H9 (cell line): Measurements from ENCODE around the gene ADGRD1. TPM values are rescaled to one million over a fixed set of nuclear protein-coding genes. Genes with fewer than 3 reads are reported as not detected.

Source experiments
- DNase-seq: peaks from one replicate; pipeline ENCODE4 v3.0.0-alpha.2; 2017
- H2AFZ ChIP-seq: one replicate; pipeline ENCODE4 v1.6.1; 2013; ENCODE audit warnings: mild to moderate bottlenecking, low read length, control low read depth, moderate library complexity
- H2AK5ac ChIP-seq: 2 replicates; pipeline ENCODE4 v1.6.1; 2013; ENCODE audit warnings: low read length, control low read depth, mixed read lengths; ENCODE audit not compliant: insufficient read length
- H2BK120ac ChIP-seq: one replicate; pipeline ENCODE4 v1.6.1; 2013; ENCODE audit warnings: low read depth, mild to moderate bottlenecking, low read length, control low read depth, inconsistent platforms; ENCODE audit not compliant: poor library complexity, severe bottlenecking
- H2BK12ac ChIP-seq: 2 replicates; pipeline ENCODE4 v1.6.1; 2013; ENCODE audit warnings: low read length, control low read depth, mixed read lengths, low read depth; ENCODE audit not compliant: insufficient read length
- H2BK15ac ChIP-seq: 2 replicates; pipeline ENCODE4 v1.6.1; 2013; ENCODE audit warnings: low read depth, low read length, control low read depth
- H2BK20ac ChIP-seq: one replicate; pipeline ENCODE4 v1.6.1; 2013; ENCODE audit warnings: low read depth, mild to moderate bottlenecking, low read length, control low read depth, inconsistent platforms; ENCODE audit not compliant: poor library complexity, severe bottlenecking
- H2BK5ac ChIP-seq: 2 replicates; pipeline ENCODE4 v1.6.1; 2013; ENCODE audit warnings: low read length, control low read depth, mixed read lengths; ENCODE audit not compliant: insufficient read length
- H3K14ac ChIP-seq: 2 replicates; pipeline ENCODE4 v1.6.1; 2013; ENCODE audit warnings: low read length, control low read depth; ENCODE audit not compliant: insufficient read depth
- H3K18ac ChIP-seq: 2 replicates; pipeline ENCODE4 v1.6.1; 2013; ENCODE audit warnings: low read depth, mild to moderate bottlenecking, mixed read lengths, low read length, control low read depth; ENCODE audit not compliant: insufficient read length
- H3K23ac ChIP-seq: 2 replicates; pipeline ENCODE4 v1.6.1; 2013; ENCODE audit warnings: low read length, control low read depth, mixed read lengths, low read depth; ENCODE audit not compliant: insufficient read length
- H3K23me2 ChIP-seq: 2 replicates; pipeline ENCODE4 v1.6.1; 2013; ENCODE audit warnings: low read depth, mild to moderate bottlenecking, mixed read lengths, low read length, control low read depth; ENCODE audit not compliant: insufficient read length, poor library complexity, severe bottlenecking
- H3K27ac ChIP-seq: 2 replicates; pipeline ENCODE4 v1.5.1; 2013; ENCODE audit warnings: low read length, control low read depth, mixed read lengths, low read depth; ENCODE audit not compliant: insufficient read length
- H3K27me3 ChIP-seq: 2 replicates; pipeline ENCODE4 v1.6.1; 2013; ENCODE audit warnings: low read length, control low read depth, inconsistent platforms; ENCODE audit not compliant: insufficient read depth
- H3K4ac ChIP-seq: 2 replicates; pipeline ENCODE4 v1.6.1; 2013; ENCODE audit warnings: low read depth, mild to moderate bottlenecking, control low read depth, inconsistent platforms, low read length, moderate library complexity
- H3K4me1 ChIP-seq: 2 replicates; pipeline ENCODE4 v1.6.1; 2013; ENCODE audit warnings: low read length, control low read depth, inconsistent platforms; ENCODE audit not compliant: insufficient read depth
- H3K4me2 ChIP-seq: 2 replicates; pipeline ENCODE4 v1.6.1; 2013; ENCODE audit warnings: low read length, control low read depth, mixed read lengths; ENCODE audit not compliant: insufficient read length, insufficient read depth
- H3K56ac ChIP-seq: 2 replicates; pipeline ENCODE4 v1.6.1; 2013; ENCODE audit warnings: low read depth, mild to moderate bottlenecking, mixed read lengths, low read length, control low read depth; ENCODE audit not compliant: insufficient read length
- H3K79me1 ChIP-seq: 2 replicates; pipeline ENCODE4 v1.6.1; 2013; ENCODE audit warnings: low read depth, mild to moderate bottlenecking, moderate library complexity, low read length, control low read depth, inconsistent platforms; ENCODE audit not compliant: insufficient read depth, poor library complexity, severe bottlenecking
- H3K79me2 ChIP-seq: 2 replicates; pipeline ENCODE4 v1.6.1; 2013; ENCODE audit warnings: low read length, control low read depth, inconsistent platforms; ENCODE audit not compliant: insufficient read depth
- H3K9ac ChIP-seq: 2 replicates; pipeline ENCODE4 v1.6.1; 2013; ENCODE audit warnings: low read length, control low read depth, mixed read lengths; ENCODE audit not compliant: insufficient read length; ENCODE audit errors: extremely low read depth
- H3K9me3 ChIP-seq: one replicate; pipeline ENCODE4 v1.6.1; 2013; ENCODE audit warnings: low read depth, low read length, inconsistent platforms; ENCODE audit not compliant: control insufficient read depth
- H3T11ph ChIP-seq: one replicate; pipeline ENCODE4 v1.6.1; 2013; ENCODE audit warnings: mild to moderate bottlenecking, low read length, control low read depth, inconsistent platforms
- H4K20me1 ChIP-seq: one replicate; pipeline ENCODE4 v1.6.1; 2013; ENCODE audit not compliant: control insufficient read depth, insufficient read length, insufficient read depth
- H4K5ac ChIP-seq: 2 replicates; pipeline ENCODE4 v1.6.1; 2013; ENCODE audit warnings: low read depth, mild to moderate bottlenecking, mixed read lengths, low read length, control low read depth; ENCODE audit not compliant: insufficient read length
- H4K8ac ChIP-seq: replicated peaks from 2 replicates; pipeline ENCODE4 v1.6.1; 2013; ENCODE audit warnings: low read length, control low read depth, mixed read lengths, low read depth; ENCODE audit not compliant: insufficient read length
- H4K91ac ChIP-seq: 2 replicates; pipeline ENCODE4 v1.6.1; 2013; ENCODE audit warnings: low read depth, mild to moderate bottlenecking, moderate library complexity, mixed read lengths, low read length, control low read depth; ENCODE audit not compliant: insufficient read length
- H3K27ac Mint-ChIP-seq, 3 experiments: 2 replicates in 2 of 3; 3 replicates in 1 of 3; pipeline ENCODE4 v1.8.0; 2020 to 2021; ENCODE audit warnings: mixed read lengths in 3 of 3, mild to moderate bottlenecking in 1 of 3, moderate library complexity in 1 of 3
- H3K27me3 Mint-ChIP-seq: 2 replicates; pipeline ENCODE4 v1.8.0; 2021; ENCODE audit warnings: low read depth, mild to moderate bottlenecking, moderate library complexity, mixed read lengths
- H3K36me3 Mint-ChIP-seq, 3 experiments: 2 replicates in 2 of 3; 3 replicates in 1 of 3; pipeline ENCODE4 v1.8.0; 2020 to 2021; ENCODE audit warnings: low read depth in 3 of 3, mixed read lengths in 3 of 3; ENCODE audit not compliant: insufficient read depth in 1 of 3
- H3K4me1 Mint-ChIP-seq, 2 experiments: 2 replicates each; pipeline ENCODE4 v1.8.0; 2020; ENCODE audit warnings: mixed read lengths in 2 of 2
- H3K4me3 Mint-ChIP-seq, 2 experiments: 2 replicates in 1 of 2; 3 replicates in 1 of 2; pipeline ENCODE4 v1.8.0; 2020 to 2021; ENCODE audit warnings: mild to moderate bottlenecking in 2 of 2, mixed read lengths in 2 of 2, moderate library complexity in 1 of 2
- H3K9me3 Mint-ChIP-seq, 2 experiments: 2 replicates in 1 of 2; 3 replicates in 1 of 2; pipeline ENCODE4 v1.8.0; 2020; ENCODE audit warnings: mild to moderate bottlenecking in 2 of 2, mixed read lengths in 2 of 2, moderate library complexity in 1 of 2
- WGBS: extraction: QIAGEN DNeasy Blood & Tissue Kit; methylation state at CpG from one replicate; pipeline ENCODE4 v1.1.7; 2013; ENCODE audit warnings: missing lambda C conversion rate, low lambda C conversion rate, mixed read lengths; ENCODE audit not compliant: insufficient read length; ENCODE audit errors: extremely low coverage; 5-methylcytosine and 5-hydroxymethylcytosine counted together
- total RNA-seq: library from RNA; stranded (reverse); gene quantifications from 2 replicates; pipeline ENCODE4 v1.2.1, GENCODE V29; 2021
- TF ChIP-seq, protein P1 (sequence below): fragments of 200-600 bp; sonication (generic); conservative IDR thresholded peaks from 3 replicates; pipeline ENCODE4 v1.8.0; 2021; ENCODE audit warnings: antibody characterized with exemption, mild to moderate bottlenecking

The ADGRD1 gene
- total RNA-seq, 1 experiment from 2014 or later: 0.52 TPM

DNA sequence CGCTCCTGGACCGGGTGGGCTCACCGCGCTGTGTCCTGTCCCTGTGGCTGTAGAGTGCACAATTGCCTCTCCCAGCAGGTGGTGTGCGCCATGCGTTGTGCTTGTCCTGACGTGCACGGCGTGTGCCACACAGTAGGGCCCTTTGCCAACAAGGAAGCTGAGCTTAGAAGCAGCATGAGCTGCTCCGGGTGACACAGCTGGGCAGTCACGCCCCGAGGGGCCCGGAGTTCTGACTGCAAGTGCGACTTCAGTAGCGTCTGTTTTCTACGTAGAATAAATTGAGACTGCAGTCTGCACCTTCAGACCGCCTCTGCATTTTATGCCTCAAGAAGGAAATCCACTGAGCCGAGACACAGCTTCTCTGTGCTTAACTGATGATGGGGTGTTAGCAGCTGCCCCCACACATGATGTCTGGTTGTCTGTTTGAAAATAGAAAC lies 81.6 kb downstream of the ADGRD1 start:
- no peaks in the 10 kb centered on the region for H3K79me1 ChIP-seq
- H4K91ac ChIP-seq: no peak overlapping the region
- TF ChIP-seq, protein P1, sequence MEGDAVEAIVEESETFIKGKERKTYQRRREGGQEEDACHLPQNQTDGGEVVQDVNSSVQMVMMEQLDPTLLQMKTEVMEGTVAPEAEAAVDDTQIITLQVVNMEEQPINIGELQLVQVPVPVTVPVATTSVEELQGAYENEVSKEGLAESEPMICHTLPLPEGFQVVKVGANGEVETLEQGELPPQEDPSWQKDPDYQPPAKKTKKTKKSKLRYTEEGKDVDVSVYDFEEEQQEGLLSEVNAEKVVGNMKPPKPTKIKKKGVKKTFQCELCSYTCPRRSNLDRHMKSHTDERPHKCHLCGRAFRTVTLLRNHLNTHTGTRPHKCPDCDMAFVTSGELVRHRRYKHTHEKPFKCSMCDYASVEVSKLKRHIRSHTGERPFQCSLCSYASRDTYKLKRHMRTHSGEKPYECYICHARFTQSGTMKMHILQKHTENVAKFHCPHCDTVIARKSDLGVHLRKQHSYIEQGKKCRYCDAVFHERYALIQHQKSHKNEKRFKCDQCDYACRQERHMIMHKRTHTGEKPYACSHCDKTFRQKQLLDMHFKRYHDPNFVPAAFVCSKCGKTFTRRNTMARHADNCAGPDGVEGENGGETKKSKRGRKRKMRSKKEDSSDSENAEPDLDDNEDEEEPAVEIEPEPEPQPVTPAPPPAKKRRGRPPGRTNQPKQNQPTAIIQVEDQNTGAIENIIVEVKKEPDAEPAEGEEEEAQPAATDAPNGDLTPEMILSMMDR: no peak
- H4K5ac ChIP-seq: no peak overlapping the region
- no peak overlapping the region; a peak in 1 of 5 replicates for H3K4me3 Mint-ChIP-seq
- no peak overlapping the region for H2BK15ac ChIP-seq
- no peak for DNase-seq
- no peak overlapping the region for H3K4me2 ChIP-seq
- H3K4ac ChIP-seq: no peak overlapping the region
- no peak overlapping the region for H3K23ac ChIP-seq
- H3K79me2 ChIP-seq: no peaks in the 10 kb centered on the region
- no peaks in the 10 kb centered on the region for H3K4me1 Mint-ChIP-seq
- no peak overlapping the region for H3T11ph ChIP-seq
- no peak overlapping the region for H2BK20ac ChIP-seq
- H3K14ac ChIP-seq: no peak overlapping the region
- peaks cover 17 to 19% of the 10 kb centered on the region in 2 experiments for H3K9me3 Mint-ChIP-seq
- H2BK12ac ChIP-seq: no peak overlapping the region
- no peak overlapping the region for H2BK5ac ChIP-seq
- H2AFZ ChIP-seq: no peak overlapping the region
- no CpG with 5 or more reads among the region's 18 CpGs for WGBS
- H3K9me3 ChIP-seq: no peaks in the 10 kb centered on the region
- H3K23me2 ChIP-seq: no peaks in the 10 kb centered on the region
- H3K4me1 ChIP-seq: no peaks in the 10 kb centered on the region
- no peak overlapping the region for H3K56ac ChIP-seq
- H3K18ac ChIP-seq: no peak overlapping the region
- no peak overlapping the region for H3K9ac ChIP-seq
- H2BK120ac ChIP-seq: no peak overlapping the region
- peaks cover 6 to 20% (median 16%) of the 10 kb centered on the region in 3 experiments for H3K36me3 Mint-ChIP-seq
- no peak overlapping the region for H3K27ac ChIP-seq
- no peaks in the 10 kb centered on the region; the same call in 1 of the 2 replicates for H3K27me3 Mint-ChIP-seq
- no peak overlapping the region for H4K8ac ChIP-seq
- H2AK5ac ChIP-seq: no peak overlapping the region
- no peaks in the 10 kb centered on the region for H4K20me1 ChIP-seq
- no peaks in the 10 kb centered on the region; the same call in 1 of the 2 replicates for H3K27me3 ChIP-seq
- no peak overlapping the region; a peak in 2 of 7 replicates for H3K27ac Mint-ChIP-seq
